GM23338 (cell line): Measurements from ENCODE around the gene ST8SIA1. TPM values are rescaled to one million over a fixed set of nuclear protein-coding genes. Genes with fewer than 3 reads are reported as not detected.

Experiments used
- ATAC-seq: fragments of 200-7000 bp; cut with Tn5 transposase; 3 replicates; pipeline ENCODE4 v1.9.1; 2020
- DNase-seq: peaks from one replicate; pipeline ENCODE4 v3.0.0-alpha.2; 2015; ENCODE audit warnings: low spot score
- H2AFZ ChIP-seq: fragments of 200-600 bp; sonication (generic); 2 replicates; pipeline ENCODE4 v1.8.0; 2016; ENCODE audit warnings: antibody characterized with exemption, mild to moderate bottlenecking, moderate library complexity
- H3F3A ChIP-seq: fragments of 200-600 bp; sonication (generic); replicated peaks from 2 replicates; pipeline ENCODE4 v1.8.0; 2017; ENCODE audit warnings: antibody characterized with exemption, mixed run types, low read depth
- H3K27ac ChIP-seq: fragments of 200-600 bp; sonication (generic); 2 replicates; pipeline ENCODE4 v1.6.1; 2016; ENCODE audit warnings: low read depth
- H3K27me3 ChIP-seq: fragments of 200-600 bp; sonication (generic); 2 replicates; pipeline ENCODE4 v1.8.0; 2016; ENCODE audit warnings: mild to moderate bottlenecking, mixed run types, moderate library complexity; ENCODE audit not compliant: insufficient read depth
- H3K36me3 ChIP-seq: fragments of 200-600 bp; sonication (generic); 2 replicates; pipeline ENCODE4 v1.8.0; 2016; ENCODE audit warnings: mild to moderate bottlenecking; ENCODE audit not compliant: insufficient read depth
- H3K4me1 ChIP-seq: fragments of 200-600 bp; sonication (generic); 2 replicates; pipeline ENCODE4 v1.8.0; 2016; ENCODE audit warnings: mild to moderate bottlenecking, moderate library complexity; ENCODE audit not compliant: insufficient read depth
- H3K4me2 ChIP-seq: fragments of 200-600 bp; sonication (generic); 2 replicates; pipeline ENCODE4 v1.7.1; 2017; ENCODE audit warnings: mixed run types
- H3K4me3 ChIP-seq: fragments of 200-600 bp; sonication (generic); 2 replicates; pipeline ENCODE4 v1.6.1; 2016; ENCODE audit warnings: mixed run types
- H3K79me2 ChIP-seq: fragments of 200-600 bp; sonication (generic); replicated peaks from 2 replicates; pipeline ENCODE4 v1.8.0; 2017; ENCODE audit warnings: mild to moderate bottlenecking; ENCODE audit not compliant: insufficient read depth
- H3K9me2 ChIP-seq: fragments of 200-600 bp; sonication (generic); 2 replicates; pipeline ENCODE4 v1.8.0; 2017; ENCODE audit not compliant: insufficient read depth
- H4K20me1 ChIP-seq: fragments of 200-600 bp; sonication (generic); replicated peaks from 2 replicates; pipeline ENCODE4 v1.8.0; 2017; ENCODE audit warnings: mild to moderate bottlenecking; ENCODE audit not compliant: insufficient read depth
- H3K27ac Mint-ChIP-seq: 2 replicates; pipeline ENCODE4 v1.8.0; 2020; ENCODE audit warnings: inconsistent platforms, mild to moderate bottlenecking, moderate library complexity, mixed read lengths
- H3K27me3 Mint-ChIP-seq: 3 replicates; pipeline ENCODE4 v1.8.0; 2022; ENCODE audit warnings: low read depth, mild to moderate bottlenecking, moderate library complexity, mixed read lengths, inconsistent platforms; ENCODE audit not compliant: insufficient read depth, poor library complexity
- H3K36me3 Mint-ChIP-seq: 3 replicates; pipeline ENCODE4 v1.8.0; 2021; ENCODE audit warnings: low read depth, mild to moderate bottlenecking, inconsistent platforms, moderate library complexity, mixed read lengths
- H3K4me1 Mint-ChIP-seq: 3 replicates; pipeline ENCODE4 v1.8.0; 2020; ENCODE audit warnings: mild to moderate bottlenecking, inconsistent platforms, mixed read lengths
- H3K4me3 Mint-ChIP-seq: 3 replicates; pipeline ENCODE4 v1.8.0; 2021; ENCODE audit warnings: moderate library complexity, mild to moderate bottlenecking, inconsistent platforms, mixed read lengths
- H3K9me3 Mint-ChIP-seq: 3 replicates; pipeline ENCODE4 v1.8.0; 2020; ENCODE audit warnings: moderate library complexity, mild to moderate bottlenecking, inconsistent platforms, mixed read lengths
- CREB1 ChIP-seq: fragments of 250-450 bp; sonication (Bioruptor Pico); IDR thresholded peaks from 2 replicates; pipeline ENCODE4 v1.5.0; 2020; ENCODE audit warnings: low read depth, mild to moderate bottlenecking, moderate library complexity
- CTCF ChIP-seq, 2 experiments: fragments of 200-600 bp in 1 of 2; sonication (generic) in 1 of 2; conservative IDR thresholded peaks; 2 replicates each; pipeline versions ENCODE4 v1.5.1 to v1.6.1; 2016 to 2017; ENCODE audit warnings: antibody characterized with exemption in 2 of 2, low read depth in 2 of 2, mild to moderate bottlenecking in 2 of 2, moderate library complexity in 1 of 2
- ETS1 ChIP-seq: IDR thresholded peaks from 2 replicates; pipeline ENCODE4 v1.6.1; 2016; ENCODE audit warnings: antibody characterized with exemption
- EZH2 ChIP-seq: fragments of 200-600 bp; sonication (generic); IDR thresholded peaks from one replicate; pipeline ENCODE4 v1.8.0; 2017; ENCODE audit warnings: antibody characterized with exemption, mild to moderate bottlenecking, low read depth; ENCODE audit not compliant: unreplicated experiment
- EZH2phosphoT487 ChIP-seq: fragments of 200-600 bp; sonication (generic); IDR thresholded peaks from one replicate; pipeline ENCODE4 v1.8.1; 2018; ENCODE audit warnings: antibody characterized with exemption; ENCODE audit not compliant: unreplicated experiment
- JUNB ChIP-seq: IDR thresholded peaks from one replicate; pipeline ENCODE4 v1.6.1; 2016; ENCODE audit warnings: antibody characterized with exemption; ENCODE audit not compliant: unreplicated experiment
- POLR2AphosphoS5 ChIP-seq: IDR thresholded peaks from 2 replicates; pipeline ENCODE4 v1.6.1; 2016; ENCODE audit warnings: antibody characterized with exemption, low read depth
- REST ChIP-seq: IDR thresholded peaks from one replicate; pipeline ENCODE4 v1.6.1; 2018; ENCODE audit warnings: antibody characterized with exemption; ENCODE audit not compliant: unreplicated experiment
- STAT1 ChIP-seq: IDR thresholded peaks from one replicate; pipeline ENCODE4 v1.6.1; 2016; ENCODE audit warnings: antibody characterized with exemption; ENCODE audit not compliant: unreplicated experiment
- ZNF114 ChIP-seq: fragments of 250-450 bp; sonication (Bioruptor Pico); IDR thresholded peaks from 2 replicates; pipeline ENCODE4 v1.5.0; 2020; ENCODE audit warnings: mild to moderate bottlenecking, moderate library complexity
- ZNF331 ChIP-seq: fragments of 250-450 bp; sonication (Bioruptor Pico); IDR thresholded peaks from 2 replicates; pipeline ENCODE4 v1.5.0; 2020; ENCODE audit warnings: low read depth, mild to moderate bottlenecking, moderate library complexity
- polyA plus RNA-seq: library from polyadenylated mRNA; unstranded; fragments of >200 nt; fragmentation: Nextera tagmentation; extraction: Ambion mirVana; gene quantifications from 2 replicates; pipeline ENCODE4 v1.2.1, GENCODE V29; 2016
- total RNA-seq: library from RNA; depleted of rRNA; stranded (reverse); fragments of >200 nt; shearing (Covaris generic); gene quantifications from 2 replicates; pipeline ENCODE4 v1.2.3, GENCODE V29; 2014

Gene ST8SIA1
- total and polyA plus RNA-seq, 2 experiments from 2014 or later, result 2.5 to 5.1 TPM

- TF ChIP-seq CTCF (conservative IDR thresholded peaks at IDR 0.05; ENCODE audit: low read depth in 2 of 2) (no peak), ZNF331 (no peak), REST (no peak), JUNB (no peak), STAT1 (no peak), POLR2AphosphoS5 (no peak), CREB1 (no peak), EZH2 (no peak)
Measured at GRCh38 chr12:22322091-22322490, 12.4 kb downstream of the ST8SIA1 start (continued).

- Histone ChIP-seq H4K20me1 (0 out of 2 replicates have a peak, but pooled peaks cover 3% of the 10 kb centered on the region), H3K4me3 (no peak overlapping the region), H3K4me2 (peak overlapping the region; percentile 61), H2AFZ (peak overlapping the region; percentile 63; the same call in 1 of the 2 replicates), H3K79me2 (no peaks in the 10 kb centered on the region), H3K9me2 (no peaks in the 10 kb centered on the region), H3K27me3 (no peaks in the 10 kb centered on the region), H3K4me1 (peaks cover 10% of the 10 kb centered on the region), H3K36me3 (no peaks in the 10 kb centered on the region), H3K27ac (peak overlapping the region; percentile 19; the same call in 1 of the 2 replicates), H3F3A (no peaks in the 10 kb centered on the region)
- H3K27me3 Mint-ChIP-seq, result no peaks in the 10 kb centered on the region
- ATAC-seq, result peak; percentile 59
- H3K36me3 Mint-ChIP-seq, result peaks cover 3% of the 10 kb centered on the region; the same call in 1 of the 3 replicates
- H3K4me1 Mint-ChIP-seq, result peaks cover 17% of the 10 kb centered on the region
- H3K9me3 Mint-ChIP-seq, result no peaks in the 10 kb centered on the region
- peak overlapping the region; percentile 11; the same call in 1 of the 2 replicates for H3K27ac Mint-ChIP-seq
- TF ChIP-seq ZNF331 (no peak), ZNF114 (CRISPR knock-in tag) (no peak), POLR2AphosphoS5 (no peak), EZH2phosphoT487 (no peak), STAT1 (no peak), EZH2 (no peak), ETS1 (no peak), JUNB (no peak)
- no peak overlapping the region for H3K4me3 Mint-ChIP-seq
- peak; percentile 22 for DNase-seq
Measured at GRCh38 chr12:22321638-22322037, 12.9 kb downstream of the ST8SIA1 start.
